Activated CD8-positive, alpha-beta memory T cell treated with anti-CD3 and anti-CD28 coated beads, Interleukin-2, amount 50 U/mL, for 1 hour (primary cell): ENCODE results near the gene AMN1.

Source experiments
- DNase-seq: peaks from one replicate; pipeline ENCODE4 v3.0.0-alpha.2; 2020; ENCODE audit errors: extremely low read depth

The AMN1 gene

DNA sequence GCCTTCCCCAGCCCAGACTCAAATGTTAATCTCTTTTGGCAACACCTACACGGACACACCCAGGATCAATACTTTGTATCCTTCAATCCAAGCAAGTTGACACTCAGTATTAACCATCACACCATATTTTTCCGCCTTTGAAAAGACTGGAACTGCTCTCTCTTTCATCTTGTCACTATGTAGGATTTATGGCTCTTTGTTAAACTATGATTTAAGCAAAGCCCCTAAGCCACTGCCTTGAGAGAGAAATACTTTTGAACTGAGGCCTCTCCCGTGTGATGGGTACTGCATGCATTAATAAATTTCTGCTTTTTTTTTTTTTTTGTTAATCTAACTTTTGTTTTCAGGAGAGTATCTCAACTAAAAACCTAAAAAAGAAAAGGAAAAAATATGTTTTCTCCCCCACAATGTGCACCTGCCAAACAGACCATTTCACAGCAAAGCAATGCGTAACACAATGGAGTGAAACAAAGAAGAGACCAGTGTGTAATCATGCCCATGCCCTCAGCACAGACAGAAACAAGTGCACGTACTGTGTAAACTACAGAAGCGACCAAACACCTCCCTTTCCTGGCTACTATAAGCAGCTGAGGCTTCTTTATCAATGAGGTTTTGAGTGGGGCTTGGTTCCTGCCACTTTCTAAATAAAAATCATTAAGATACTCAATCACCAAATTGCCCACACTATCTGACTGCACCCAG, 97.6 kb downstream of the AMN1 start:
- no peak for DNase-seq

DNA sequence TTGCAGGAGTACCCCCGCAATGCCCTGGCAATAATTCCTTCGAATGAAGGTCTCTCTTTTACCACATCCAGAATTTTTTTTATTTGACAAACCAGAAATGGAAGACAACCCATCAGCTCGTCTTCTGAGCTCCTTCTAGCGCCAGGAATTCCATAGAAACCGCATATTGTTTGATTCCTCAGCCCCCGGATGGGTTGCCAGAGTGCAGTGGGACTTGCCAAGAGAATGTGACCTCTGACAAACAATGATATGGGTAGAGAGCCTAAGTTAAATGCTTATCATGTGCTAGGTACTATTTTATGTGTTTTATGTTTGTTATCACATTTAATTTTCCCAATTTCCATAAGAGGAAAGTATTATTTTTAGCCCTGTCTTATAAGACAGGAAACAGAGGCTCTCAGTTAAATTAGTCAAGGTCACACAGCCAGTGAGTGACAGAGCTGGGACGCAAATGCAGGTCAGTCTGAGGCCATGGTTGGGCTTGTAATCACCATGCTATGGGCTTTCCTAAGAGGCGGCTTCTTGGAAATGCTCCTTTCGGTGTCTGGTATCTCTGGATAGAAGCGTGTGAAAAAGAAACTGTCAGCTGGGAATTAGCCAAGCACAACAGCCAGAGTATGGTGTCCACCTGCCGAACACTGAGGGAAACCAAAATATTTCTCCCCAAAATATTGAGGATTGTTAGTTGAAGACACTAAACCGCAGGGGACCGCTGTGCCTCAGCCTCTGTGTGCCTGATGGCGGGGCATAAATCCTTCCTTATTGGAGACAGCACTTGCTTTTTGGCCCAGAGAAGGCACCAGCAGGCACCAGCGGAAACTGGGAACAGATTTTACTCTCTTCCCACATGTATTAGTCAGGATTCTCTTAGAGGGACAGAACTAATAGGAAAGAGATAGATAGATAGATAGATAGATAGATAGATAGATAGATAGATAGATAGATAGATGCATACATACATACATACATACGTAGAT, 98.8 kb downstream of the AMN1 start:
- DNase-seq: no peak

DNA sequence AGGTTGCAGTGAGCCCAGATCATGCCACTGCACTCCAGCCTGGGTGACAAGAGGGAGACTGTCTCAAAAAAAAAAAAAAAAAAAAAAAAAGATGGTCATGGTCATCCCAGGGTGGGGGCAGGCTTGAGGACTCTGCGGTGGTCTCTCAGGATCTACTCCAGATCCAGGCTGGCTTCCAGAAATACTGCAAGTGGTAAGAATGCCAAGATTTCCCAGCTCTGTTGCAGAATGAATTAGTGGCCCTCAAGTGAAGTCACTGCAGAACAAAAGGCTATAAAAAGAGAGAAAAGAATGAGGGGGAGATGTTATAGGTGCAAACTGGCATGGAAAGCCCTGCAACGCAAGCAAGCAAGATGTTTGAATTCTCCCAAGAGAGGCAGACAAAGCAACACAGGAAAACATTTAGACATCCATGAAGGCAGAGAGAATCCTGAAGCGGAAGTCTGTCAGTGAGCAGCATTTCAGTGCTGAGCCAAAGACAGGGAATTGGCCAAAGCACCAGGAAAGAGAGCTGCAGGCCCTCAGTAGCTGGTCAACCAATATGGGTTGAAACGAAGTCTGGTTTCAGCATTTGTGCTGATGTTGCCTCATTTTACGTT, 101.3 kb downstream of the AMN1 start:
- no peak for DNase-seq

DNA sequence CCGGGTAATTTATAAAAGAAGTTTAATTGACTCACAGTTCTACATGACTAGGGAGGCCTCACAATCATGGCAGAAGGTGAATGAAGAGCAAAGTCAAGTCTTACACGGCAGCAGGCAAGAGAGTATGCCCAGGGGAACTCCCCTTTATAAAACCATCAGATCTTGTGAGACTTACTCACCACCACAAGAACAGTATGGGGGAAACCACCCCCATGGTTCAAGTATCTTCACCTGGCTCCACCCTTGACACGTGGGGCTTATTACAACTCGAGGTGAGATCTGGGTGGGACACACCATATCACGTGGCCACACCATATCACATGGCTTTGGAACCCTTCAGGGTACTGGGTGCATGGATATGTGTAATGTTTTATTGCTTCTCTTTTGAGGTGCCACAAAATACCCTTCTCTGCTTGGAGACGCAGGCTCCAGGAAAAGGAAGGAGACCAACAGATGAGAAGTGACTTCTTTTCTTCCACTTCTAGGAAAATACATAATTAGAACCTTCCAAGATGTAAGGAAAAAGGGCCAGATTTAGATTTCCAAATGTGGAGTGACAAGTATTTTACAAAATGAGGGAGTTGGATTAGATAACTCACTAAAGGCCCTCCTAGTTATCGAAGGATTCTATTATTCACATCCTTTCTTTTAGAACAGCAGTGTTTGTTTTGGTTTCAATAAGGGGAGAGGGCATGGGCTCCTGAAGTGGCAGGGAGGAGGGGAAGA, 102.4 kb downstream of the AMN1 start:
- DNase-seq: no peak

DNA sequence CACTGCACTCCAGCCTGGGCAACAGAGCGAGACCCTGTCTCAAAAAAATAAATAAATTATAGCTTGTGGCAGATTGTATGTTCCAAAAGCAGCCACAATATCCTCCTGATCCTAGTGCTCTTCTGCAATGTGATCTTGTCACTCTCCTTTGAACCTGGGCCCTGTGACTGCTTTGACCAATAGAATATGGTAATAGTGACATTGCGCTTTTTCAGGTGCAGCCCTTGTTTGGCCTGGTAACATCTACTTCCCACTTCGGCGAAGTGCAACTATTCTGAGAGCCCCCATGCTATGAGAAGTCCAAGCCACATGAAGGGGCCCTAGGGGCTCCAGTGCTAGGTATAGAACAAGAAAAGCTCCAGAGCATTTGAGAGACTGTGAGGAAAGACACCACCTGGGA, 106.8 kb downstream of the AMN1 start:
- DNase-seq: no peak
